NCI-H1930 (cell line): ENCODE results near the gene IRX4.
"Not testable (repeated sequence)": the region's sequence is repeated elsewhere in the genome, so short reads cannot be mapped to it uniquely, and the experiment has no call there.

ENCODE experiments used
- DNase-seq, 2 experiments: peaks; one replicate each; lab custom pipeline; 2025; lab: John Stamatoyannopoulos, UW

IRX4 gene

DNA sequence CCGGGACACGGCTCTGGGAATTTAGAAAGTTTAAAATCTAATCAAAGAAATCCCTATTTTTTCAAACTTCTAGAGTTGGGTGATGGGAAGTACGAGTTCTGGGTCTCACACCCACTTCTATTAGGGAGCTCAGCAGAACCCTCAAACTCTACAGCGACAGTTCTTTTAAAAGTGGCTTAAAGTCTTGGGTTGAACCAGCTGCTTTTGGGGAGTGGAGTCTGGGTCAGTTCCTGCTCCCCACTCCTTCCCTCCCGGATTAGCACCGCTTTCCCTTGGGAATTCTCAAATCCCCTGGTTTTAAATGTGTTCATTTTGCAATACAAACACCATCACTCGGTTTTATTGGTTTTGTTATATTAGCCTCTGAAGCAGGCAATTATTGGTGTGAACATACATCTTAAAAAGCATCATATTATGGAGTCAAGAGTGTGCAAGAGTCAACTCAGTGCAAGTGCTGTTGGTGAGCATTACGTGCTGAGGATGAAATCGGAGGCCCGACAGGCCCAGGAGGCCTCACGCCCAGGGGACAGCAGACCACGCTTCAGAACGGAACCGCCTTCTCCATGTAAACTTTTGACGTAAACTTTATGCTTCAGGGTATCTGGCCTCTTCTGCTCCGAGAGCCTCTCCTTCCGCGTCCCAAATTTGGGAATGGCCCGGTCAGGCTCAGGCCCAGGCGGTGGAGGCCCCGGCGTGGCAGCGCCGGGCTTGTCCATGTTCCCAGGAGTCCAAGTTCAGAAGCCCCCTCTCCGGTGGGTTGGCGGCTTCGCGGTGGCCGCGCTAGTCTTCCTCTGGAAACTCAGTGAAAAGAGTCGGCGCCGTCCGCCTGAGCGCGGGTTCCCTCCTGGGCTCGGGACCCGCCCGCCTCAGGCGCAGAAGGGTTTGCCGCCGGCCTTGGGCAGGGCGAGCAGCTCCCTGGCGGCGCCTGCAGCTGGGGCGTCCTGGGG lies 5.3 kb downstream of the IRX4 start:
- DNase-seq, result no peak

DNA sequence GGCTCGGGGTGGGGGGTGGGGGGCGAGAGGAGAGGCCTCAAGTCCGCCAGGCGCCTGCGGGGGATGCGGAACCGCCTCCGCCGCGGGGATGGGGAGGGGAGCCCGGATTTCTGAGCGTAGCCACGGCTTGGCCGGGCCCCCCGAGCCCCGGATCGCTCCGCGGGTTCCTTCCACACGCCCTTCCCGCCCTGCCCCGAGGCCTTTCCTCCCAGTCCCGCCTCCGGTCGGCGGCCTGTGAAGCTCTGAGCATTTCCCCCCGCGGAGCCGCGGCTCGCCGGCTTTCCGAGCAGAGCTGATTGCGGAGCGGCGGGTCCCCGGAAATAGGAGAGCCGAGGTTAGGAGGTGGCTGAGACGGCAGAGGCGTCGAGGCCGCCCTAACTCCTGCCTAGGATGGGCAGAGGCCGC lies 6.1 kb downstream of the IRX4 start:
- no peak for DNase-seq

DNA sequence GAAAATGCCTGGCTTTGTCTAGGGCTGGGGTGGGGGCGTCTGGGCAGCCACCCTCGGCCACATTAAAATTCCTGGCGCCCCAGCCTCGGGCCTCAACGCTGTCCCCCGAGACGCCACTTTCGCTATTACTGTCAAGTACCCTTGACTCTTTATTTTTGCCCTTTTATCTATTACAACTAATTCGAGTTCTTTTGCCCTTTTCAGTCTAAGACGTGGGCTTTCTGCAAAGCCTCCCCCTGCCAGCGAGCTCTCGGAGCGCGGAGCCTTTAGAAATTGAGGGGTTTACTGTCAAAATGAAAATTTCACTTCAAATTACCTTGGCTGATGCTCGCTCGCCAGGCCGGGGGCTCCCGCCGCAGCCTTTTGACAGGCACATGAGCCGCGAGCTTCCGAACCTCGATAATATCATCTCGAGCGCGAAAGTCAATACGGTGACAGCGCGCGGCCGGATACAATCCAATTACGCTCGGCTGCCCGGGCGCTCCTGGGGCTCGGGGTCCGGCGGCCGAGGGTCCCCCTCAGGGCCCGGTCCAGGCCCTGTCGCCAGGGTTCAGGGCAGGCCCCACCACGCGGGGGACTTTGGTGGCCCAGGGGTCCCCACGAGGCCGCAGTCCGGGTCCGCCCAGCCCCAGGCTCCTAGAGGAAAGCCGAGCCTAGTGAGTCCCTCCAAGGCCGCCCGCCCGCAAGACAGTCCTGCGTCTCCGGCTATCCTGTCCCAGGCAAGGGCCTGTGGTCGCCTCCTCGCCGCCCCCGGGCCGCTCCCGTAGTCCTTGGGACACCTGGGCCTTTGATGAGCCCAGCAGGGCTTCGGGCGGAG lies 6.7 kb downstream of the IRX4 start:
- DNase-seq, result no peak

DNA sequence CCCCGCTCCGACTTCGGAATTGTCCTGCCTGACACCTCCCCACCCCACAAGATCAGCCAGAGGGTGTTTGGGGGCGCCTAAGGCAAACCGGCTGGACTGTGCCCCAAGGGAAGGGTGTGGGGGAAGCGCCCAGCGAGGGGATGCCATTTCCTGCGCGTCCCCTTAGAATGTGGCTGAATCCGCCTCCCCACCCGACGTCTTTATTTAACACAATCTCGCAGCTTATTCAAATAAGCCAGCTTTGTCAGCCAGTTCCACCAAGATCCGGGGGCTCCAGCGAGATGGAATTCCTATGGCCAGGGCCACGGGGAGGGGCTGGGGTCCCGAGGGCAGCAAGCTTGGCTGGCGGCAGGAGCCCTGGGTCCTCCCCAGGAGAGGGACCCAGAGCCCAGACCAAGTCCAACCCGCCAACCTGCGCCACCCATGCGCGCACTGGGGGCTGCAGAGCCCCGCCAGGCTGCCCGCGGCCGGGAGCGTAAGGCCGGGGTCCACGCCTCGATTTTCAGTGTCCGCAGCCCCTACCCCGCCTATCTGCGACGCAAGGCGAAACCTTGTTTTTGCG lies 7.4 kb downstream of the IRX4 start:
- DNase-seq, result no peak

DNA sequence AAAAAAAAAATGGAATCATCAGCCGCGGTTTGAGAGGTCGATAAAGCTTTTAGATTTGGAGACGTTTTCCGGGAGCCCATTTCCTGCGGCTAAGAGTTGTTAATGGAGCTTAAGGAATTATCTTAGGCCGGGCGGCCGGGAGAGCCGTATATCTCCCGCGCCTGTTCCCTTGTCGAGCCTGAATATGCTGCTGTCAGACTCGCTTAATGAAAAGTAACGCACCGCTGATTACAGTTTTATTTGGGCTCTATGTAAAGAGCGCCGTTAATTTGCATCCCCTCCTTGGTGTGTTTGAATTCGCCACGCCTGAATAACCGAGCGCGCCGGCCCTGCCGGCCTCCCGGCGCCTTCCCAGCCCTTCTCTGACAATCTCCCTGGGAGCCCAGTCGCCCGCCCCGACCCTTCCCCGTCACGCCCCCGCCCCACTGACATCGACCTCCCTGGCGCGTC lies 7.9 kb downstream of the IRX4 start:
- no peak for DNase-seq

DNA sequence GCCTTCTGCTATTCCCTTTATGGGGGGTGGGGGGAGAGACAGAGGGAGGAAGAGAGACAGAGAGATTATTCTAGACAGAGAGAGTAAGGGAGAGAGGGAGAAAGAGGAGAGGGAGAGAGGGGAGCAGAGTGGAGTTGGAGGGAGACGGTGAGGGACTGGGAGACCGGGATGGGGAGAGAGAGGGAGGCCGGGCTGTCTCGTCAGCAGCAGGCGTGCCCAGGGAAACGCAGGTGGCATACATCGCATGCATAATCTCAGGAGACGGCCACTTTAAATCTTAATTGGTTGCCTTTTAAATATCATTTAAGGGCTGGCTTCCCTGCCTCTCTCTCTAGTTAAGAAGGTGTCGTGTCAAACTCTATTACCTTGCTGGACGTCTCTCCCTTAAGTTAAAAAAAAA lies 8.4 kb downstream of the IRX4 start:
- DNase-seq, result no peak

DNA sequence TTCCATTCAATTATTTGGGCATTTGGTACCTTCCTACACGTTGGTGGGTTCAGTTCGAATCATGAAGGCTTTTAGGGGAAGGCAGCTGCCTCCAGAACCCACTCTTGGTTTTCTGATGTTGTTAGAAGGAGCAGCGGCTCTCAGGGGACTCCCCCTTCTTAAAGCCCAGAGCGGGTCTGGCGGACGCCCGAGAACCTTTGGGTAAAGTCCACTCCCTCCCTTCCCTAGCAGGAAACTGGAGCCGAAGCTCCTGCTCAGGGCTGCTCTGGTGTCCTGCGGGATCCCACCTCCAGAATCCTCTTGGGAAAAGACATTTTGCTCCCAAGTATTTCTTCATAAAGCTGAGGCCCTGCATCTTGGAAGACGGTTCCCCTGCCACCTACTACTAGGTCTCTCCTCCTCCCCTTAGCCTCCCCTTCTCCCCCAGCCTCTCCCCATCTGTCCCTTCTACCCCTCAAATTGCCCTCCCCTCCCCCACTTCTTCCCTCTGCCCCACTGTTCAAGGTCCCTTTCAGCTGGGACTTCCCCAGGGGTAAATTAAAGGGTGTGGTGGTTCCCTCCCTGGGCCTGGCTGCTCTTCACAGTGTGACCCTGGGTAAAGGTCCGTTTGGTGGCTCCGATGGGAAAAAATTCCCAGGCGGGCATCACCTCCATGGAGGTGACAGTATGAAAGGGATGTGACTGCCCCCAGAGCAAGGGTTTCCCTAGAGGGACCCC lies 9.3 kb downstream of the IRX4 start:
- DNase-seq, result no peak

DNA sequence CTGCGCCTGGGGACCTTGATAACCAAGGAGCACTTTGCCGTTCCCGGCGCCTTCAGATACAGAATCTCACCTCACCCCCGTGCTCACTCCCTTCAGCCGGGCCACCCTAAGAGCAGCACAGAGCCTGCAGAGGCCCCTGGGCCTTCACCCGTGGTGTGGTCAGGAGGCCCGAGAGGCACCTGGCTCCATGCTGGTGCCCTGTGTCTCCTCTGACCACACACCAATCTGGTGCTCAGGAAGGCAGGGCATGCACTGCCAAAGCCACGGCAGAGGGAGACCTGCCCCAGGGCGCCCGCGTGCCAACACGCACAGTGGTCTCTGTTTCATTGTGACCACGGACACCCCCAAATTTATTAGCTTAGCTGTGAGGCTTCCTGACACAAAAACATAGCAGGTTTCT lies 11.3 kb downstream of the IRX4 start:
- no peak for DNase-seq

DNA sequence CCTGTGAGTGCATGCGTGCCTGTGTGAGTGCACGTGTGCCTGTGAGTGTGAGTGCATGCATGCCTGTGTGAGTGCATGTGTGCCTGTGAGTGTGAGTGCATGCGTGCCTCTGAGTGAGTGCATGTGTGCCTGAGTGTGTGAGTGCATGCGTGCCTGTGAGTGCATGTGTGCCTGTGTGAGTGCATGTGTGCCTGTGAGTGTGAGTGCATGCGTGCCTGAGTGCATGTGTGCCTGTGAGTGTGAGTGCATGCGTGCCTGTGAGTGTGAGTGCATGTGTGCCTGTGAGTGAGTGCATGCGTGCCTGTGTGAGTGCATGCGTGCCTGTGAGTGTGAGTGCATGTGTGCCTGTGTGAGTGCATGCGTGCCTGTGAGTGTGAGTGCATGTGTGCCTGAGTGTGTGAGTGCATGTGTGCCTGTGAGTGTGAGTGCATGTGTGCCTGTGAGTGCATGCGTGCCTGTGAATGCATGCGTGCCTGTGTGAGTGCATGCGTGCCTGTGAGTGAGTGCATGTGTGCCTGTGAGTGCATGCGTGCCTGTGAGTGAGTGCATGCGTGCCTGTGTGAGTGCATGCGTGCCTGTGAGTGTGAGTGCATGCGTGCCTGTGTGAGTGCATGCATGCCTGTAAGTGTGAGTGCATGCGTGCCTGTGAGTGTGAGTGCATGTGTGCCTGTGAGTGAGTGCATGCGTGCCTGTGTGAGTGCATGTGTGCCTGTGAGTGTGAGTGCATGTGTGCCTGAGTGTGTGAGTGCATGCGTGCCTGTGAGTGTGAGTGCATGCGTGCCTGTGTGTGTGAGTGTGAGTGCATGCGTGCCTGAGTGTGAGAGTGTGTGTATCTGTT lies 12.1 kb downstream of the IRX4 start:
- DNase-seq, result not testable (repeated sequence)

DNA sequence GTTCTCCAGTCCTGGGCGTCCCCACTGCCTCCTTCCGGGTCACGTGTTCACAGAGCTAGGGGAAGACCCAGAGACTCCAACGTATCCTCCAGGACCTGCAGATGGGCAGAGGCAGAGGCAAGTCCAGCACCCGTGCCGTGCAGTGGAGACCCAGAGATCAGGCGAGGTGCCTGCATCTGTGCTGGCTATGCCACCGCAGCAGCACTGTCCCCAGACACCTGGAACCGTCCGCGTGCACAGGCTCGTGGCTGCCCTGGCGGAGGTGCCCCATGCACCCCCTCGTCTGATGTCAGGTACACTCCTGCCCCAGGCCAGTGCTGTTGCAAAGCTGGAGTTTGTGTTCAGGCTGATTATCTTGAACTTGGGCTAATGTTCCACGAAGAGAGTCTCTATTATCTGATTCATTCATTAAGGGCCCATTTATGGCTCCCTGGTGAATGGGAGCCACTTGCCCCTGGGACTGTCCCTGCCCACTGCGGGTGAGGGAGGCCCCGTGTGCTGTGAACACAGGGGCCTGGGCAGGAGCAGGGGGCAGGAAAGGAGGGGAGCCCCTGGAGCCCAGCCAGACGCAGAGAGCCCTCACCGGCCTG lies 13.7 kb downstream of the IRX4 start:
- DNase-seq, result no peak

DNA sequence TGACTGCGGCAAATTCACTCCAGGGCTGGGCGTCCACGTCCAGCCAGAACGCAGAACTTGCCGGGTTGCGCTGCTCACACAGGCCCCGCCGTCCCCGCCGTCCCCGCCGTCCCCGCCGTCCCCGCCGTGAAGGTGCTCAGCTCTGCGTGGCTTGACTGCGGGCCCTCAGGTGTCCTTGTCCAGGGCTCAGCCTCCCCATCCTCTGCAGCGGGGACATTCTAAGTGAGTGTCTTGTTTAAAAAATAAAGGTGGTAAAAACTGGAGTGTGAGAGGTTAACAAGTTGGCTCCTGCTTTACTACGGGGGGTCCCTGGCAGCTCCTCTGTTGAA lies 14.9 kb downstream of the IRX4 start:
- no peak for DNase-seq

DNA sequence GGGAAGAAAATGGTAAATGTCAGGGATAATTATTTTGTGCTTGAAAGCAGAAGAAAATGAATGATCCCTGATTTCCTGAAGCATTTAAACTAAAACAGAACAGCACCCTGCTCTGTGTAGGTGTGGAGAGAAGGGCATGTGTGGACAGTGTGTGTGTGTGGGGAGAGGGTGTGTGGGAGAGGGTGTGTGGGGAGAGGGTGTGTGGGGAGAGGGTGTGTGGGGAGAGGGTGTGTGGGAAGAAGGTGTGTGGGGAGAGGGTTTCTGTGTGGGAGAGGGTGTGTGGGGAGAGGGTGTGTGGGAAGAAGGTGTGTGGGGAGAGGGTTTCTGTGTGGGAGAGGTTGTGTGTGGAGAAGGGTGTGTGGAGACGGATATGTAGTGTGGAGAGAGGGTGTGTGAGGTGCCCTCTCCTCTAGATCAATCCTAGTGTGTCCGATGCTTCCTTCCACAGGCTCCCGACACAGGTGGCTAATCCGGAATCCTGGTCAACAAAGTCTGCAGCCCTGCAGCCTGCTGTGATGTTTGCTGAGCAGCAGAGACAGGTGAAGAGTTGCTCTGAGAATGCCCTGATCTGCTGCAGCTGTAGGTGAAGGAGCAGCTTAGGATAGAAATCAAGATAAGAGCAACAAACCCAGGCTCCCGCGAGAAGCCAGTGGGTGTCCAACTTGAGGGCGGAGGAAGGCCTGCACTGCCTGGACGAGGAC lies 15.5 kb downstream of the IRX4 start:
- DNase-seq, result no peak

DNA sequence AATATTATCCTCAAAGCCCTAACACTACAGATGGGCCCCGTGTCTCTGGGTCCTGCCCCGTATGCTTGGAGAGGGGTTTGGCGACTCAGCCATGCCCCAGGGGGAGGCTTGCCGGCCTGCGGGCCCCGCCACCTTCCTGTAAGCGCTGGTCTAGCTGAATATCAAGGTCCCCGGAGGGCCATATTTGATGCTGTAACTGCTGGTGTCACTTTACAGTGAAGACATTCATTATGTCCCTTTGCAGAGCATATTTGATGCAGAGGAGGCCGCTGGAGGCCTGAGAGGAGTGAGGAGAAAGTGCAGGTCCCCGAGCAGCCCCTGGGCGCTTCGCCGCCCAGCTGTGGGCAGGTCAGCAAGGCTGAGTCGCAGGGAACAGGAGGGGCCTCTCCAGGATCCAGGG lies 16.8 kb downstream of the IRX4 start:
- DNase-seq, result no peak

DNA sequence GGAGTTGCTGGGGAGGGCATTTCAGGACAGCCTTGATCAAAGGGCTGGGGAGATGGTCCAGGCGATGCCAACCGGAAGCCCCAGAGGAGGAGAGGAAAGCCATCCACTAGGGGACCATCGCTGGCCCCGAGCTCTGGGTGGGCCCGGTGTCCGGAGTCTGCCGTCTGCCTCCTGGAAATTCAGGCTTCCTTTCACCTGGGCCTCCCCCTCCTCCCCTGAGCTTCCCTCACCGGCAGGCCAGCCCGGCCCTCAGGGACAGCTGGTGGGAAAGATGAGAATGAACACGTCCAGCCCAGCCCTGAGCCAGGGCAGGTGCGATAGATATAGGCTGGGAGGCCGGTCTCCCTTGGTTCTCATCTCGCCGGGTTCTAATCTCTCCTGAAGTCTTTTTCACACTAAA lies 17.2 kb downstream of the IRX4 start:
- DNase-seq, result no peak

DNA sequence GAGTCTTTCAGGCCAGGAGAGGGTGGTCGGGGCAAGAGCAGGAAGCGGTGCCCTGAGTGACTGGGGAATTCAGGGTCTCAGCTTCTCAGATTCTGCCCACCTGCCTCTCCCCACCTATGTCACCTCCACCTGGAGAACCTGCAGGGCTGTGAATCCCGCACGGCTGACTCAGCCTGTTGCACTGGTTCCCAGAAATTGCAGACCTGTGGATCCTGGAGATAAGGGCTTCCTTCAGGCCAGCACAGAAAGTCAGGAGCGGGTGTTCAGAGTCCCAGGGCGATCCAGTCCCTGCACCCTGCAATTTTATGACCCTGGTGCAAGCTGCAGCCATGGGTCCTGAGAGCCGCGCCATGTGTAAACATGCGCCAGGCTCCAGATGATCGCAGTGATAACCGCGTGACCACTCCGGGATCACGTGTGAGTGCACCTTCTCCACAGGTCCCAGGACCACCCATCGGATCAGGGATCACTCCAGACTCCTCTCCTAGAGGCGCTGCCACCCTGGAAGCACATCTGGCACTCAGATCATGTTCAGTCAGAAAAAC lies 17.8 kb downstream of the IRX4 start:
- no peak for DNase-seq

DNA sequence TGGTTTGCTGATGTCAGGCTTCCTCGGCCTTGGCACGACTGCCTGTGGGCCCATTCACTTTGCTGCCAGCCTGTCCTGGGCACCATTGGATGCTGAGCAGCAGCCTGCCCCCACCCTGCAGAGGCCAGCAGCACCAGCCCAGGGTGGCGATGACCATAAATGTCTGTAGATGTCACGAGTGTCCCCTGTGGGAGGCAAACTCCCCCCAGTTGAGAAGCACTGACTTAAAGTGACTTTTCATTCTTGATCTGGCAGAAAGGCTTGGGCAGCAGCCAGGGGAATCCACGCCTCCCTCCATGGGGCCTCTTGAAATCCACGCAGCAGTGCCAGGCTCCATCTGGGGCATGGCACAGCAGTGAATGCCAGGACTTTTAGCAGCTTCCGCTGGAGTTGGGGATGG lies 21.8 kb downstream of the IRX4 start:
- DNase-seq, result no peak

DNA sequence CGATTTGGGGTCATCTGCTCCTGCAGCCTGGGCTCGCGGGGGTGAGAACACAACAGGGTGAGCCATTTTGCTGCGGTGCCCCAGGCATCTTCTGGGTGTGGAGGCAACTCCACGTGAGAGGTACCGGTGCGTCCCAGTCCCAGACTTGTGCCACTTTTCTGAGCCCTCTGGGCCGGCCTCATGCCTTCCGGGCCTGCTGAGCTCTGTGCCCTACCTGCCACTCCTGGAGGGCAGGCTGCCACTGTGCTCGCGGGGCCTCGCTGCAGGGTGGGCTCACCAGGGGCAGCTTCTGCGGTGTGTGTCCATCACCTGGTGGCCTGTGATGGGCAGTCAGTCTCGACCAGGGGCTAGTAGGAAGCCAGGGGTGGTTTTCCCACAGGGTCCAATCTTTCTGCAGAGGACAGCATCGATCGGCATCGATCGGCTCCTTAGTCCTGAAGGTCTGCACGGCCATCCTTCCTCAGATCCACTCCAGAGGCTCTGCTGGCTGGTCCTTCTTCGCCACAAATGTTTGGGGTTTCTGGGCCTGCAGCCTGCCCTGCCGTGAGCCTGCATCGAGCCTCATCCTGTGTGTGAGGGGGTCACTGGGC lies 22.6 kb downstream of the IRX4 start:
- no peak for DNase-seq

DNA sequence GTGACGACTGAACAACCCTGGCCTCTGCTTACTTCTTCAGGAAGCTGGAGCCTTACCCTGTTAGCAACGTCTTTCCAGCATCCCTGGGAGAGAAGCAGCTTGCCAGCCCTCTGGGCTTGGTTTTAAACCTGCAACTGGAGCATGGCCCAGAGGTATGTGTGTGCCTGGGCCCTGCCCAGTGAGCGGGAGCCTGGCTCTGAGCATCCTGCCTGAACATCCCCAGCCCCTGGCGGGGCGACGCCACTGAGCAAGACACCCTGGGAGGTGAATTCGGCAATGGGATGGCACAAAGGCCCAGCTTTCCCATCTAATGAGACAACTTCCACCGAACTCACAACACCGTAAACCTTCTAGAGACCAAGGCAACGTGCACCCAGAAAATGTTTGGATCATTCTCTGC lies 23.6 kb downstream of the IRX4 start:
- no peak for DNase-seq

DNA sequence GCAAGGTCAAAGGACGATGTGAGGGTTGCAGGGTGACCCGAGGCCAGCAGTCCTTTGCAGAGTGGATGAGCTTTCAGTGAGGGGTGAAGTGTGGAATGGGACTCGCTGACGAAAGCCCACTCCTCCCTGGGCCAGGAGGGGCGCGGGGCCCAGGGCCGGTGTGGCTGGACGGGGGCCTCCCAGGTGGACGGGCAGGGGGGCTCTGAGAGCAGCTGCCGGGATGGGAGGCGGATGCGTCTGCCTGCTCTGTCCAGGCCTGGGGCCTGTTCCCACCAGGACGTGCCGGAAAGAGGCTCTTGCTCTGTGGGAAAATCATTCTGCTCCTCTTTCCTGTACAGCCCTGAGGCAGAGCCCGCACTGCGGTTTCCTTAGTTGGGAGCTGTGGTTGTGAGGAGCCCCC lies 24.3 kb downstream of the IRX4 start:
- DNase-seq, result no peak

DNA sequence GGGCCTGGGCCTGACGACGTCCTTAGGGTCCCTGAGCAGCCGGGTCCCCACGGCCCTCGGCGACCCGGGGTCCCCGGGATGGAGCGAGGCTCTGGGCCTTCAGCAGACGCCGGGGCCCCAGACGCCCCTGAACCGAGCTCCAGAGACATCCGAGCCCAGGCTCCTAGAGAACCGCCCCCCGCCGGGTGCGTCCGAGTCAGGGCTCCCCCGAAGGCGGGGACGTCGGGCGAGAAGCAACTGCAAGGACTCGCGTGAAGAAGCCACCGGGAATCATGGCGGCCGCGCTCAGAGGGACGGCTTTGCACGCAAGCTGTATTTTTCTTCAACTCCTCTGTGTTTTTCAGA lies 25.5 kb downstream of the IRX4 start:
- DNase-seq, result no peak
